Astrocyte (in vitro differentiated cells and primary cell): ENCODE data around the gene TMOD1. TPM values are rescaled to one million over a fixed set of nuclear protein-coding genes. Genes with fewer than 3 reads are reported as not detected.
A peak's percentile ranks its signal among the peaks of the same experiment; 100 is the strongest.

Experiments used
- DNase-seq: peaks from one replicate; pipeline ENCODE4 v3.0.0-alpha.2; 2010; ENCODE audit warnings: low read depth
- FAIRE-seq: peaks from 2 replicates; lab custom pipeline; 2011; peaks lifted over from hg19 to GRCh38; lab: Jason Lieb, UNC
- H2AFZ ChIP-seq: 2 replicates; pipeline ENCODE4 v1.6.0; 2012; ENCODE audit warnings: low read depth, low read length, inconsistent platforms
- H3K27ac ChIP-seq: 2 replicates; pipeline ENCODE4 v1.5.1; 2011; ENCODE audit warnings: low read depth, low read length, inconsistent platforms
- H3K27me3 ChIP-seq: 2 replicates; pipeline ENCODE4 v1.6.0; 2011; ENCODE audit warnings: low read length, inconsistent platforms; ENCODE audit not compliant: insufficient read depth
- H3K36me3 ChIP-seq: 2 replicates; pipeline ENCODE4 v1.5.1; 2011; ENCODE audit warnings: low read length, inconsistent platforms; ENCODE audit not compliant: insufficient read depth
- H3K4me1 ChIP-seq: 2 replicates; pipeline ENCODE4 v1.5.1; 2011; ENCODE audit warnings: low read length, inconsistent platforms; ENCODE audit not compliant: insufficient read depth
- H3K4me2 ChIP-seq: 2 replicates; pipeline ENCODE4 v1.6.0; 2012; ENCODE audit warnings: low read length, inconsistent platforms
- H3K4me3 ChIP-seq: 2 replicates; pipeline ENCODE4 v1.5.1; 2011; ENCODE audit warnings: low read depth, mild to moderate bottlenecking, low read length, inconsistent platforms; ENCODE audit not compliant: insufficient read depth
- H3K79me2 ChIP-seq: 2 replicates; pipeline ENCODE4 v1.6.0; 2012; ENCODE audit warnings: mild to moderate bottlenecking, low read length, inconsistent platforms; ENCODE audit not compliant: insufficient read depth
- H3K9ac ChIP-seq: 2 replicates; pipeline ENCODE4 v1.6.0; 2012; ENCODE audit warnings: mild to moderate bottlenecking, low read length, inconsistent platforms
- H3K9me3 ChIP-seq: 2 replicates; pipeline ENCODE4 v1.5.1; 2012; ENCODE audit warnings: low read depth, mild to moderate bottlenecking, low read length, inconsistent platforms; ENCODE audit not compliant: insufficient read depth
- H4K20me1 ChIP-seq: 2 replicates; pipeline ENCODE4 v1.6.0; 2012; ENCODE audit warnings: low read length, inconsistent platforms; ENCODE audit not compliant: insufficient read depth
- H3K27ac Mint-ChIP-seq: one replicate; pipeline ENCODE4 v1.8.0; 2021; ENCODE audit warnings: mild to moderate bottlenecking, mixed read lengths; ENCODE audit not compliant: unreplicated experiment
- H3K27me3 Mint-ChIP-seq: one replicate; pipeline ENCODE4 v1.8.0; 2021; ENCODE audit warnings: low read depth, mixed read lengths; ENCODE audit not compliant: unreplicated experiment
- H3K36me3 Mint-ChIP-seq: one replicate; pipeline ENCODE4 v1.8.0; 2021; ENCODE audit warnings: low read depth, mixed read lengths; ENCODE audit not compliant: unreplicated experiment
- H3K4me1 Mint-ChIP-seq: one replicate; pipeline ENCODE4 v1.8.0; 2021; ENCODE audit warnings: low read depth, mixed read lengths; ENCODE audit not compliant: unreplicated experiment
- H3K4me3 Mint-ChIP-seq: one replicate; pipeline ENCODE4 v1.8.0; 2021; ENCODE audit warnings: mild to moderate bottlenecking, moderate library complexity, mixed read lengths; ENCODE audit not compliant: unreplicated experiment
- H3K9me3 Mint-ChIP-seq: one replicate; pipeline ENCODE4 v1.8.0; 2021; ENCODE audit warnings: mild to moderate bottlenecking, mixed read lengths; ENCODE audit not compliant: unreplicated experiment
- CTCF ChIP-seq: IDR thresholded peaks from 2 replicates; pipeline ENCODE4 v1.5.1; 2011; ENCODE audit warnings: low read depth, mild to moderate bottlenecking, inconsistent platforms, low read length, moderate library complexity; ENCODE audit not compliant: insufficient read depth
- EZH2 ChIP-seq: IDR thresholded peaks from 2 replicates; pipeline ENCODE4 v1.6.1; 2012; ENCODE audit warnings: mild to moderate bottlenecking, low read length, inconsistent platforms; ENCODE audit not compliant: insufficient read depth
- total RNA-seq: library from RNA; stranded (reverse); gene quantifications from 2 replicates; pipeline ENCODE4 v1.2.1, GENCODE V29; 2021

Gene TMOD1
- total RNA-seq, 1 donor from 2014 or later: 0.48 TPM

DNA sequence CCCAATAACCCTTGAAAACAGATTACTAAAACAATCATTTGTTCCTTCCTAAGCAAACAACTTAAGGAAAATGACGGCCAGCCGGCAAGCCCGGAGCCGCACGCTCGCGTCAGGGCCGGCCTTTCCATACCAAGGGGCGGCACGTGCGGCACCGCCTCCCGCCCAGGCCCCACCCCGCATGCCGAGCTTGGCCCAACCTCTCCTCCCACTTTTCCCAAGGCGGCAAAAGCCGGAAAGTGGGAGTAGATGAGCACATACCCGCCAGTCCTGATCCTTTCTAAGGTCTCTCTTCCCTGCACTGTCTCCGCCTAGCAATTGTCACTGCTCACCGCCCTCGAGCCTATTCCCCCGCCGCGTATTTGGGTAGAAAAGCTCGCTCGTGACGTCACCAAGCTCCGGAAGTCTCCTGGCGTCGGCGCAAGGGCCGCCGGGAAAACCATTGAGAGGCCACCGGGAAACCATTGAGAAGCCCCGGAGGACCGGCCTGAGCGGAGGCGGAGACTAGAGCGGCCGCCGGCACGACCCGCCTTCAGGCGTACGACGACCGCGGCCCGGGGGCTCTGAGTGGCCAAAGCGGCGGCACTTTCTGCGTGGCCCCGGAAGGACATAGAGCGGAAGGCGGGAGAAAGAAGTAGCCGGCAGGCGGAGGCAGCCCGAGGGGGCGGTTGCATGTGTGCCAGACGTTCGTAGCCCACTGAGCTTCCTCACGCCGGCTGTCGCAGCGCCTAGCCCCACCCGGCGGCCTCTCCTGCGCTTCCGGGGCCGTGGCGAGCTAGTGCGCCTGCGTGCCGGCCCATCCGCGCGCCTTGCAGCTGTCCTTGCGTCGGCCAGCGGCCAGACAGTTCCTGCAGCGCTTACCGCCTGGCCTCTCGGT lies 131.8 kb downstream of the TMOD1 start, which contains the start of the genes NCBP1 and TSTD2:
Gene NCBP1 (plus strand): TSS at position 837 of the 874 bp plus-strand sequence. CDS start 61 bp downstream, outside the sequence.
Gene TSTD2 (minus strand): TSS at position 384 of the 874 bp plus-strand sequence. CDS start 5,806 bp downstream, outside the sequence.
- Mint-ChIP-seq H3K36me3 (peaks cover 2% of the 10 kb centered on the region), H3K9me3 (no peaks in the 10 kb centered on the region), H3K27me3 (no peaks in the 10 kb centered on the region), H3K4me3 (peak within 1 kb of the TSS; percentile 93), H3K27ac (peak within 1 kb of the TSS; percentile 99), H3K4me1 (peaks cover 26% of the 10 kb centered on the region)
- no peaks in the 10 kb centered on the region for H3K36me3 ChIP-seq
- peaks cover 81% of the 10 kb centered on the region for H3K79me2 ChIP-seq
- H3K27me3 ChIP-seq: no peaks in the 10 kb centered on the region
- H3K4me3 ChIP-seq: peak within 1 kb of the TSS; percentile 95
- peak within 1 kb of the TSS; percentile 99 for H3K27ac ChIP-seq
- peak within 1 kb of the TSS; percentile 93 for H2AFZ ChIP-seq
- H4K20me1 ChIP-seq: peaks cover 42% of the 10 kb centered on the region
- H3K9ac ChIP-seq: peak within 1 kb of the TSS; percentile 95
- no peaks in the 10 kb centered on the region for H3K9me3 ChIP-seq
- no peak for FAIRE-seq
- H3K4me1 ChIP-seq: peaks cover 15% of the 10 kb centered on the region
- TF ChIP-seq EZH2 (no peak), CTCF (no peak)
- H3K4me2 ChIP-seq: peak within 1 kb of the TSS; percentile 96
- DNase-seq: peak; percentile 94

DNA sequence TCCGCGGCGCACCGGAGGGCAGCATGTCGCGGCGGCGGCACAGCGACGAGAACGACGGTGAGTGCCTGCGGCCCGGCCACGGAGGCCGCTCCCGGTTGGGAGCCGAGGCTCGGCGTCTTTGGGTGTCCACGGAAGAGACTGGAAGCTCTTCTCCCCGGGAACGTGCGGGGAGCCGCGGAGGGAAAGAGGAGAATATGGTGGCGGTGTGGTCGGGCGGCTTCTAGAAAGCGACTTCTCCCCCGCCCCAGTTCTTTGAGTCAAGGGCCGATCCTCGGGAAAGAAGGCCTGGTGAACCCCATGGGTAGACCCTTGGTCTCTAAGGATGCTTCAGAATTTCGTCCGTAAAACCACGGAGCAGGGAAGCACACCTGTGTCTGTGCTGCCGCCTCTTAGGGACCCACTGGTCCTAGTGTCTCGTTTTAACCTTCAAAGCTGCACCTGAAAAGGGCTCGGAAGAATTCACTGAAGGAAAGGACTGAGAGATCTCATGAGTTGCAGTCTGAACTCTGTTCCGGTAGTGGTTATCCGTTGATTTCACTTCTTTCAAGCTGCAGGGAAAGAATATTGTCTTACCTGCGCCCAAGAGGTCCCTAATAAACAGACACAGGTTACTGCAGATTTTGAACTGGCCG lies 132.5 kb downstream of the TMOD1 start:
- peak overlapping the region; percentile 93 for H3K4me3 Mint-ChIP-seq
- H3K4me2 ChIP-seq: peak overlapping the region; percentile 96
- peaks cover 2% of the 10 kb centered on the region for H3K36me3 Mint-ChIP-seq
- no peaks in the 10 kb centered on the region for H3K27me3 ChIP-seq
- peaks cover 15% of the 10 kb centered on the region for H3K4me1 ChIP-seq
- H3K36me3 ChIP-seq: no peaks in the 10 kb centered on the region
- peaks cover 44% of the 10 kb centered on the region for H4K20me1 ChIP-seq
- peak overlapping the region; percentile 67 for H3K27ac Mint-ChIP-seq
- H3K9me3 ChIP-seq: no peaks in the 10 kb centered on the region
- peak overlapping the region; percentile 93 for H2AFZ ChIP-seq
- H3K9ac ChIP-seq: peak overlapping the region; percentile 95
- DNase-seq (peak; percentile 4), FAIRE-seq (no peak)
- peaks cover 81% of the 10 kb centered on the region for H3K79me2 ChIP-seq
- peak overlapping the region; percentile 95 for H3K4me3 ChIP-seq
- peak overlapping the region; percentile 99 for H3K27ac ChIP-seq
- TF ChIP-seq CTCF: no peak
- no peak for TF ChIP-seq EZH2
- no peaks in the 10 kb centered on the region for H3K9me3 Mint-ChIP-seq
- peaks cover 22% of the 10 kb centered on the region for H3K4me1 Mint-ChIP-seq
- no peaks in the 10 kb centered on the region for H3K27me3 Mint-ChIP-seq
